ENCODE measurements around the gene SLC35B2. TPM values are rescaled to one million over a fixed set of nuclear protein-coding genes. Genes with fewer than 3 reads are reported as not detected.
"Not testable (repeated sequence)": the region's sequence is repeated elsewhere in the genome, so short reads cannot be mapped to it uniquely, and the experiment has no call there.

SLC35B2 gene
- total RNA-seq, 3 donors from 2014 or later, result 24.9 to 38.0 (median 31.6) TPM

DNA sequence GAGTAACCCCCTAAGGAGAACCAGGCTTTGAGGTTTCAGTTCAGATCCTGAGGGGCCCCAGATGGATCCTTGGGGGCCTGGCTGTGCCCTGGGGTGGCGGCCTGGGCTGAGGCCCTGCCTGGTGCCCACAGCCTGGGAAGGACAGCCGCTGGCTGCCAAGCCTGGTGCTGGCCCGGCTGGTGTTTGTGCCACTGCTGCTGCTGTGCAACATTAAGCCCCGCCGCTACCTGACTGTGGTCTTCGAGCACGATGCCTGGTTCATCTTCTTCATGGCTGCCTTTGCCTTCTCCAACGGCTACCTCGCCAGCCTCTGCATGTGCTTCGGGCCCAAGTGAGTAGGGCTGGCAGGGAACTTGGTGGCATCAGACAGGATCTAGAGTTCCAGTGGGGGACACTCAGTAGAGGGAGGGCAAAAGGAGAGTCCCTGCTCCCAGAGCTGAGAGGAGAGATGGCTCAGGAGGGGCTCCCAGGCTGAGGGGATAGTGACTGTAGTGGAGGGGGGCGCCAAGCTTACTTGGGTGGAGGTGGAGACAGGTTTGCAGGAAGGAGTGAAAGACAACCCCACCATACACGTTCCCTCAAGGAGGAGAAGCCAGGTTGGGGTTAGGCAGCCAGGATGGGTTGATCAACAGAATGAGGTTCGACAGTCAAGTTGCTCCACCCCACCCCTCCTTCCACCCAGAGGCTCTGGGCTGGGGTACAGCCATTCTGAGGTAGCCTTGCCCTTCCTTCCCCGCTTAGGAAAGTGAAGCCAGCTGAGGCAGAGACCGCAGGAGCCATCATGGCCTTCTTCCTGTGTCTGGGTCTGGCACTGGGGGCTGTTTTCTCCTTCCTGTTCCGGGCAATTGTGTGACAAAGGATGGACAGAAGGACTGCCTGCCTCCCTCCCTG is 24.4 kb downstream of the SLC35B2 start:
- H3K4me1 ChIP-seq (ENCODE audit: low read depth), result peaks cover 13% of the 10 kb centered on the region
- H3K4me3 ChIP-seq, result no peak overlapping the region
- no peaks in the 10 kb centered on the region for H3K9me3 ChIP-seq
- DNase-seq, result no peak
- no peak for ATAC-seq
- H3K36me3 ChIP-seq (ENCODE audit: low read depth), result no peaks in the 10 kb centered on the region
- TF ChIP-seq, protein P1, sequence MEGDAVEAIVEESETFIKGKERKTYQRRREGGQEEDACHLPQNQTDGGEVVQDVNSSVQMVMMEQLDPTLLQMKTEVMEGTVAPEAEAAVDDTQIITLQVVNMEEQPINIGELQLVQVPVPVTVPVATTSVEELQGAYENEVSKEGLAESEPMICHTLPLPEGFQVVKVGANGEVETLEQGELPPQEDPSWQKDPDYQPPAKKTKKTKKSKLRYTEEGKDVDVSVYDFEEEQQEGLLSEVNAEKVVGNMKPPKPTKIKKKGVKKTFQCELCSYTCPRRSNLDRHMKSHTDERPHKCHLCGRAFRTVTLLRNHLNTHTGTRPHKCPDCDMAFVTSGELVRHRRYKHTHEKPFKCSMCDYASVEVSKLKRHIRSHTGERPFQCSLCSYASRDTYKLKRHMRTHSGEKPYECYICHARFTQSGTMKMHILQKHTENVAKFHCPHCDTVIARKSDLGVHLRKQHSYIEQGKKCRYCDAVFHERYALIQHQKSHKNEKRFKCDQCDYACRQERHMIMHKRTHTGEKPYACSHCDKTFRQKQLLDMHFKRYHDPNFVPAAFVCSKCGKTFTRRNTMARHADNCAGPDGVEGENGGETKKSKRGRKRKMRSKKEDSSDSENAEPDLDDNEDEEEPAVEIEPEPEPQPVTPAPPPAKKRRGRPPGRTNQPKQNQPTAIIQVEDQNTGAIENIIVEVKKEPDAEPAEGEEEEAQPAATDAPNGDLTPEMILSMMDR (IDR thresholded peaks at IDR 0.05), result no peak
- intact Hi-C loops (cut with DNase I, micrococcal nuclease), result loop anchor here in 1 of 2 donors (10.0 kb wide), 1 partner anchor 58 kb away; no protein-coding TSS in a partner anchor

GRCh38 chr6:44231426-44231825 is 25.9 kb downstream of the SLC35B2 start:
- not testable (repeated sequence) for H3K36me3 ChIP-seq (ENCODE audit: low read depth); ATAC-seq; H3K4me1 ChIP-seq (ENCODE audit: low read depth); H3K9me3 ChIP-seq; DNase-seq; H3K4me3 ChIP-seq
- intact Hi-C loops (cut with DNase I, micrococcal nuclease), result loop anchor here in 1 of 2 donors (10.0 kb wide), 1 partner anchor 57 kb away; no protein-coding TSS in a partner anchor

GRCh38 chr6:44230034-44230675 is 27.2 kb downstream of the SLC35B2 start:
- TF ChIP-seq, protein P1 (IDR thresholded peaks at IDR 0.05), result no peak
- no peak overlapping the region for H3K4me3 ChIP-seq
- no peaks in the 10 kb centered on the region for H3K9me3 ChIP-seq
- peaks cover 9% of the 10 kb centered on the region for H3K4me1 ChIP-seq (ENCODE audit: low read depth)
- DNase-seq (no peak), ATAC-seq (no peak)
- intact Hi-C loops (cut with DNase I, micrococcal nuclease), result loop anchor here in 1 of 2 donors (10.0 kb wide), 1 partner anchor 55 kb away; no protein-coding TSS in a partner anchor
- H3K36me3 ChIP-seq (ENCODE audit: low read depth), result no peaks in the 10 kb centered on the region

- intact Hi-C loops (cut with DNase I, micrococcal nuclease), result loop anchor here in 1 of 2 donors (10.0 kb wide), 1 partner anchor 55 kb away; no protein-coding TSS in a partner anchor
- Histone ChIP-seq H3K36me3 (ENCODE audit: low read depth) (no peaks in the 10 kb centered on the region), H3K4me1 (ENCODE audit: low read depth) (peaks cover 3% of the 10 kb centered on the region), H3K9me3 (no peaks in the 10 kb centered on the region), H3K4me3 (no peak overlapping the region)
- TF ChIP-seq, protein P1 (IDR thresholded peaks at IDR 0.05), result no peak
- ATAC-seq (no peak), DNase-seq (no peak)
Observed at GRCh38 chr6:44229376-44230033, 27.8 kb downstream of the SLC35B2 start.

DNA sequence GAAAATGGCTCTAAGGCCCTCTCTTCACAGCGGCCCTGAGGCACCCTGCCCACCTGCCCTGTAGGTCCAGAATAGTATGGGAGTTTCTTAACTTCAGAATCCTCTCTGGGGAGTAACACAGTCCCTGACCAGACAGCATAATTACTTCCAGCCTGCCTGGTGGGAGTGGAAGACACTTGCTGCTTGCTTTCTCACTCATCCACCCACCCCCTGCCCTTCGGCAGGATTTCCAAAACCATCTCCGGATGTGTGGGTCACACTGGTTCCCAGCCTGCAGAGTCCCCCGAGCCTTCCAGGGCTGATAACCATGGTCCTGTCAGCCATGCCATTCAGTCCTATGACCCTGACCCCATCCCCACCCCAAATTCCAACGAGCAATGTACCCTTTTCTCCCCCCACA is 28.5 kb downstream of the SLC35B2 start:
- Histone ChIP-seq H3K9me3 (no peaks in the 10 kb centered on the region), H3K36me3 (ENCODE audit: low read depth) (no peaks in the 10 kb centered on the region), H3K4me1 (ENCODE audit: low read depth) (peaks cover 6% of the 10 kb centered on the region), H3K4me3 (no peak overlapping the region)
- ATAC-seq (no peak), DNase-seq (no peak)
- TF ChIP-seq, protein P1 (IDR thresholded peaks at IDR 0.05), result no peak
- intact Hi-C loops (cut with DNase I, micrococcal nuclease), result no loop called here

Data from mucosa of descending colon (tissue), 3 donors.